Measurements from ENCODE around the gene CADPS. TPM values are rescaled to one million over a fixed set of nuclear protein-coding genes. Genes with fewer than 3 reads are reported as not detected.

Gene CADPS
- total and polyA plus RNA-seq, 11 donors = 3.6 to 37.8 (median 12.9) TPM

DNA sequence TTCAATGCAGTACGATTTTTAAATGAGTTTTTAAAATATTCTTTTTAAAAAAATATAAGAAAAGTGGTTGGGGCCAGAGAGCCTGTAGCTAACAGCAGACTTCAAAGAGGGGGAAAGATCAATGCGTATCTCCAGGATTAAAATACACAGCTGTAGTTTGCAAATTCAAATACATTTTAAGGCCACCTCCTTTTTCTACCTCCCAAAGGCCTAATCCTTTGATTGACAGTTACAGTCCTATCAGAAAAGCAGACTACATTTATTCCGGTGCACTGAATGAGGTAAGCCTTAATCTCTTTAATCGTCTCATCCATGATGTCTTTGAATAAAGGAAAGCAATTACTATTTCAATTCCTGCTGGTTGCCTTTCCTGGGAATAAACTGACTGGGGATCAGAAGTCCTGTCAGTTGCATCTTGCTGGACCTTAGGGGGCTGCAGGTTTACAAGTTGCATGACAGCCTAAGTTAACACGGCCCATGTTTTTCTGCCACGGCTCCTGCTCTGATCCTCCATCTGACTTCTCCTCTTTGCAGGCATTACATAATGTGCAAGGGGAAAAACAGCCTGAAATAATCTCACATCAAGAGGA lies 51.7 kb downstream of the CADPS start:
- no peak overlapping the region for H3K27ac ChIP-seq
- ATAC-seq (no peak), DNase-seq (no peak)
- WGBS, 4 donors = 61 to 74% (median 63%) methylated on average over 6 of the region's 6 CpGs
- H3K27me3 ChIP-seq = no peaks in the 10 kb centered on the region
- H3K9me3 ChIP-seq = no peaks in the 10 kb centered on the region
- TF ChIP-seq, protein P1, sequence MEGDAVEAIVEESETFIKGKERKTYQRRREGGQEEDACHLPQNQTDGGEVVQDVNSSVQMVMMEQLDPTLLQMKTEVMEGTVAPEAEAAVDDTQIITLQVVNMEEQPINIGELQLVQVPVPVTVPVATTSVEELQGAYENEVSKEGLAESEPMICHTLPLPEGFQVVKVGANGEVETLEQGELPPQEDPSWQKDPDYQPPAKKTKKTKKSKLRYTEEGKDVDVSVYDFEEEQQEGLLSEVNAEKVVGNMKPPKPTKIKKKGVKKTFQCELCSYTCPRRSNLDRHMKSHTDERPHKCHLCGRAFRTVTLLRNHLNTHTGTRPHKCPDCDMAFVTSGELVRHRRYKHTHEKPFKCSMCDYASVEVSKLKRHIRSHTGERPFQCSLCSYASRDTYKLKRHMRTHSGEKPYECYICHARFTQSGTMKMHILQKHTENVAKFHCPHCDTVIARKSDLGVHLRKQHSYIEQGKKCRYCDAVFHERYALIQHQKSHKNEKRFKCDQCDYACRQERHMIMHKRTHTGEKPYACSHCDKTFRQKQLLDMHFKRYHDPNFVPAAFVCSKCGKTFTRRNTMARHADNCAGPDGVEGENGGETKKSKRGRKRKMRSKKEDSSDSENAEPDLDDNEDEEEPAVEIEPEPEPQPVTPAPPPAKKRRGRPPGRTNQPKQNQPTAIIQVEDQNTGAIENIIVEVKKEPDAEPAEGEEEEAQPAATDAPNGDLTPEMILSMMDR (IDR thresholded peaks at IDR 0.05) = no peak
- intact Hi-C loops (cut with DNase I) = no loop called here
- H3K4me1 ChIP-seq = no peaks in the 10 kb centered on the region
- no peaks in the 10 kb centered on the region for H3K36me3 ChIP-seq
- no peak overlapping the region for H3K4me3 ChIP-seq

DNA sequence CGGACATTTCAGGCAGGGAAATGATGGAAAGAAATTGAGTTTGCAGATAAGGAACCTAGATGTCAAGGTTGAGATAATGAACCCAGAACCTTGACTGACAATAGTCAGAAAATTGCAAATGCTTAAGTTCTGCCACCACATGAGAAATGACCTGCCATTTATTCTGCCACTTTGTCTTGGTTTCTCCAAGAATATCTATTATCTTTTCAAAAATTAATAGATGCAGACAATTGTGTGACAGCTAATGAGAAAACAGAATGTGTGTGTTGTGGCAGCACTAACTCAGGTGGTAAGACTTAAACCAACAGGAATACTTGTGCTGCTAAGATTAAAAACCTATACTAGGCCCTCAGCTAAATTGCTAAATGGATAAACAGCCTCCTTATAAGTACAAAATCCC lies 52.3 kb downstream of the CADPS start:
- 83 to 97% (median 91%) methylated on average over 1 of the region's 1 CpG for WGBS, 4 donors

DNA sequence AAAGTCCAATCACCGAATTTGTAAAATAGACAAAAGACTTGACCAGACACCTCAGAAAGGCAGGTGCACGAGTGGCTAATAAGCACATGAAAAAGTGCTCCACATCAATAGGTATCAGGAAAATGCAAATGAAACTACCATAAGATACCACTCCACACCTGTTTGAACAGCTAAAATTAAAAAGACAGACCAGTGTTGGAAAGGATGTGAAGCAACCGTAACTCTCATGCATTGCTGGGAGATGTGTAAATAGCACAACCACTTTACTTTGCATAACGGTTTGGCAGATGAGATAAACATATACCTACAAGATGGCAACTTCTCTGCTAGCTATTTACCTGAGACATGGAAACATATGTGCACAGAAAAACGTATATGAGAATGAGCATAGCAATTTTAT lies 56.9 kb downstream of the CADPS start:
- TF ChIP-seq POLR2A (IDR thresholded peaks at IDR 0.05) = no peak
- TF ChIP-seq, protein P1 (IDR thresholded peaks at IDR 0.05) = no peak
- Histone ChIP-seq H3K27ac (no peak overlapping the region), H3K4me1 (no peaks in the 10 kb centered on the region), H3K9me3 (no peaks in the 10 kb centered on the region), H3K36me3 (no peaks in the 10 kb centered on the region), H3K4me3 (no peak overlapping the region), H3K27me3 (no peaks in the 10 kb centered on the region)
- no peak for ATAC-seq
- 78 to 84% (median 82%) methylated on average over 5 of the region's 5 CpGs for WGBS, 4 donors
- no peak for DNase-seq
- intact Hi-C loops (cut with DNase I) = no loop called here

More for the DNA sequence above, 52.3 kb downstream of the CADPS start:
- H3K27ac ChIP-seq = no peak overlapping the region
- H3K36me3 ChIP-seq = no peaks in the 10 kb centered on the region
- ATAC-seq = no peak
- DNase-seq = no peak
- H3K27me3 ChIP-seq = no peaks in the 10 kb centered on the region
- H3K9me3 ChIP-seq = no peaks in the 10 kb centered on the region
- intact Hi-C loops (cut with DNase I) = no loop called here
- no peak for TF ChIP-seq POLR2A (IDR thresholded peaks at IDR 0.05)
- TF ChIP-seq, protein P1 (IDR thresholded peaks at IDR 0.05) = no peak
- no peaks in the 10 kb centered on the region for H3K4me1 ChIP-seq
- no peak overlapping the region for H3K4me3 ChIP-seq

DNA sequence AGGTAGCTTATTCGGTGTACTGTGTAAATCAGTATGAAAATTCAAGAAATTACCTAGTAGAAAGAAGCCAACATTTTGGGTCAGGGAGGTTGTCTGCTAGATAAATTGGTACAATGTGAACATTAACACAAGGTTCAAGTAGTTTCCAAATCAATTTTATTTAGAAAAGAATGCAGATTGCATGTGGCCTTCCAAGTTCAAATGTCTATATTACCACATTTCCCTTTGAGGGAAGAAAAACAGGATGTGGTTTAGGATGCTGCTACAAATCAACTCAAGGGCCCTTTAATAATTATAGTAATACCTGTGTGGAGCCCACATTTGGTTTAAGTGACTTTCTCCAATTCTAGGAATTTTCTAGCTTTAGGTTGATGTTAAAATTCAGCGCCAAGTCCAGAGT lies 57.5 kb downstream of the CADPS start:
- ATAC-seq (no peak), DNase-seq (no peak)
- Histone ChIP-seq H3K4me3 (no peak overlapping the region), H3K27ac (no peak overlapping the region), H3K9me3 (no peaks in the 10 kb centered on the region), H3K4me1 (no peaks in the 10 kb centered on the region), H3K27me3 (no peaks in the 10 kb centered on the region), H3K36me3 (no peaks in the 10 kb centered on the region)
- intact Hi-C loops (cut with DNase I) = no loop called here
- TF ChIP-seq POLR2A (IDR thresholded peaks at IDR 0.05) = no peak
- TF ChIP-seq, protein P1 (IDR thresholded peaks at IDR 0.05) = no peak
- WGBS, 4 donors = 82 to 89% (median 88%) methylated on average over 2 of the region's 2 CpGs
